Loucy (cell line): ENCODE measurements around the gene BANK1.

Experiments
- H2AFZ ChIP-seq: fragments of 200-600 bp; sonication (generic); 2 replicates; pipeline ENCODE4 v1.6.0; 2016; ENCODE audit warnings: antibody characterized with exemption, mild to moderate bottlenecking, low read length, moderate library complexity
- H3F3A ChIP-seq: fragments of 200-600 bp; 2 replicates; pipeline ENCODE4 v1.6.0; 2016; ENCODE audit warnings: antibody characterized with exemption, low read depth, mild to moderate bottlenecking
- H3K27me3 ChIP-seq: fragments of 200-600 bp; sonication (generic); 2 replicates; pipeline ENCODE4 v1.6.1; 2014; ENCODE audit warnings: low read length, mild to moderate bottlenecking; ENCODE audit not compliant: insufficient read depth, poor library complexity, severe bottlenecking
- H3K36me3 ChIP-seq: fragments of 200-600 bp; sonication (generic); 2 replicates; pipeline ENCODE4 v1.6.1; 2016; ENCODE audit warnings: low read length; ENCODE audit not compliant: insufficient read depth
- H3K4me1 ChIP-seq: fragments of 200-600 bp; sonication (generic); 2 replicates; pipeline ENCODE4 v1.5.1; 2014; ENCODE audit warnings: low read length, mild to moderate bottlenecking; ENCODE audit not compliant: insufficient read depth, poor library complexity, severe bottlenecking
- H3K4me2 ChIP-seq: fragments of 200-600 bp; sonication (generic); 2 replicates; pipeline ENCODE4 v1.6.0; 2014; ENCODE audit warnings: antibody characterized with exemption, low read length, low read depth, mild to moderate bottlenecking; ENCODE audit not compliant: poor library complexity, severe bottlenecking
- H3K4me3 ChIP-seq: fragments of 200-600 bp; sonication (generic); 2 replicates; pipeline ENCODE4 v1.5.1; 2014; ENCODE audit warnings: low read length, mild to moderate bottlenecking, mixed read lengths; ENCODE audit not compliant: poor library complexity, severe bottlenecking
- H3K79me2 ChIP-seq: fragments of 200-600 bp; sonication (generic); 2 replicates; pipeline ENCODE4 v1.6.1; 2014; ENCODE audit warnings: low read length; ENCODE audit not compliant: insufficient read depth
- H3K9ac ChIP-seq: fragments of 200-600 bp; sonication (generic); 2 replicates; pipeline ENCODE4 v1.6.0; 2014; ENCODE audit warnings: mild to moderate bottlenecking, low read depth, low read length, moderate library complexity; ENCODE audit not compliant: poor library complexity, severe bottlenecking
- H3K9me2 ChIP-seq: fragments of 200-600 bp; sonication (generic); replicated peaks from 2 replicates; pipeline ENCODE4 v1.6.1; 2016; ENCODE audit warnings: low read depth, low read length, mixed read lengths
- H3K9me3 ChIP-seq: fragments of 200-600 bp; sonication (generic); 2 replicates; pipeline ENCODE4 v1.6.1; 2014; ENCODE audit warnings: mild to moderate bottlenecking, antibody characterized with exemption, low read length, low read depth; ENCODE audit not compliant: insufficient read depth
- H4K20me1 ChIP-seq: fragments of 200-600 bp; sonication (generic); 2 replicates; pipeline ENCODE4 v1.6.0; 2014; ENCODE audit warnings: antibody characterized with exemption, low read length, mild to moderate bottlenecking; ENCODE audit not compliant: insufficient read depth, poor library complexity, severe bottlenecking
- EZH2phosphoT487 ChIP-seq: fragments of 200-600 bp; IDR thresholded peaks from 2 replicates; pipeline ENCODE4 v1.6.1; 2018; ENCODE audit warnings: antibody characterized with exemption, mild to moderate bottlenecking, moderate library complexity, borderline replicate concordance
- TF ChIP-seq, protein P1 (sequence below): fragments of 200-600 bp; sonication (generic); conservative IDR thresholded peaks from 2 replicates; pipeline ENCODE4 v1.5.1; 2014; ENCODE audit warnings: mild to moderate bottlenecking, antibody characterized with exemption, low read length

BANK1 gene

DNA sequence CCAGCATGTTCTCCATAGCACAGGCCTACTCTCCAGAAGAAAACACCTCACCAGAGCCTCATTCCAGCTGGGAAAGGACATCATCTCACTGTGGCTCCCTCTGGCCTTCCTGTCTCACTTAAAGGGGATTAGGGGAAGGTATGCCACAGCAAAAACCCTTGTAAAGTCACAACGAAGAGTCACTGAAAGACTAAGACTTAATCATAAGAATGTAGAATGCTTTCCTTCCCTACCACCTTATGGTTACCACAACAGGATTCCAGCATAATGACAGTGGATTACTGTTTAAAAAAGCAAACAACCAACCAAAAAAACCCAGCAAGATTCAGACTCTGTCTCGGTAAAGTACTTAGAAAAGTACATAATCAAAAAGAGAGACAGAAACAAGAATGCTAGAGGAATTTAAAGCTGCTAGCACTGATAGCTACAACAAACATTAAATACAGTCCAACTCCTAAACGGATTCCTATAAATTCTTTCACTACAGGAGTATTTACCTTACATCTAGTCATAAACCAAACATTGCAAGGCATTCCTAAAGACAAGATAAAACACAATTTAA is 75.1 kb downstream of the BANK1 start:
- no peak overlapping the region for H3K4me3 ChIP-seq
- no peaks in the 10 kb centered on the region for H3F3A ChIP-seq
- TF ChIP-seq EZH2phosphoT487, result no peak
- TF ChIP-seq, protein P1, sequence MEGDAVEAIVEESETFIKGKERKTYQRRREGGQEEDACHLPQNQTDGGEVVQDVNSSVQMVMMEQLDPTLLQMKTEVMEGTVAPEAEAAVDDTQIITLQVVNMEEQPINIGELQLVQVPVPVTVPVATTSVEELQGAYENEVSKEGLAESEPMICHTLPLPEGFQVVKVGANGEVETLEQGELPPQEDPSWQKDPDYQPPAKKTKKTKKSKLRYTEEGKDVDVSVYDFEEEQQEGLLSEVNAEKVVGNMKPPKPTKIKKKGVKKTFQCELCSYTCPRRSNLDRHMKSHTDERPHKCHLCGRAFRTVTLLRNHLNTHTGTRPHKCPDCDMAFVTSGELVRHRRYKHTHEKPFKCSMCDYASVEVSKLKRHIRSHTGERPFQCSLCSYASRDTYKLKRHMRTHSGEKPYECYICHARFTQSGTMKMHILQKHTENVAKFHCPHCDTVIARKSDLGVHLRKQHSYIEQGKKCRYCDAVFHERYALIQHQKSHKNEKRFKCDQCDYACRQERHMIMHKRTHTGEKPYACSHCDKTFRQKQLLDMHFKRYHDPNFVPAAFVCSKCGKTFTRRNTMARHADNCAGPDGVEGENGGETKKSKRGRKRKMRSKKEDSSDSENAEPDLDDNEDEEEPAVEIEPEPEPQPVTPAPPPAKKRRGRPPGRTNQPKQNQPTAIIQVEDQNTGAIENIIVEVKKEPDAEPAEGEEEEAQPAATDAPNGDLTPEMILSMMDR, result no peak
- H3K4me1 ChIP-seq, result peaks cover 11% of the 10 kb centered on the region
- H3K36me3 ChIP-seq, result no peaks in the 10 kb centered on the region
- H3K4me2 ChIP-seq, result no peak overlapping the region
- H4K20me1 ChIP-seq, result no peaks in the 10 kb centered on the region
- no peaks in the 10 kb centered on the region for H3K79me2 ChIP-seq
- no peaks in the 10 kb centered on the region for H3K9me2 ChIP-seq
- no peak overlapping the region for H2AFZ ChIP-seq
- H3K9ac ChIP-seq, result no peak overlapping the region
- no peaks in the 10 kb centered on the region for H3K27me3 ChIP-seq
- no peaks in the 10 kb centered on the region for H3K9me3 ChIP-seq

DNA sequence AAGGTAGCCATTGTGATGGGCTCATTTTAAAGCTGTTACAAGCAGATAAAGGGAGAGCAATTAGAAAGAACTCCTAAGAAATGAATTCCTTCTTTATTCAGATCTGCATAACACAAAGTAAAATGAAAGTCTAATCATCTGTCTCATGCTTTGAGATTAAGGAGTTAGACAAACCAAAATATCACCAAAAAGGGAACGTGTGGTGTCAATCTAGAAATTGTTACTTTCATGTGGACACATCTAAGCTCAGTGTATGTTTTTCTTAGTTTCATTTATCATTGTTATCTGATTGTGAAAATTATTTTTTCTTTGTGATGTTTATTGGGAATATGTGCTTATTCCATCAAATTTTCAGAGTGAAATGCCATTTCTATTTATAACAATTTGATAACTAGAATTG is 80.3 kb downstream of the BANK1 start:
- Histone ChIP-seq H3K79me2 (no peaks in the 10 kb centered on the region), H3K4me3 (no peak overlapping the region), H3K9me3 (no peaks in the 10 kb centered on the region), H3K4me1 (peaks cover 6% of the 10 kb centered on the region), H3K9me2 (no peaks in the 10 kb centered on the region), H2AFZ (peak overlapping the region; percentile 2), H3K27me3 (no peaks in the 10 kb centered on the region), H4K20me1 (no peaks in the 10 kb centered on the region), H3F3A (no peaks in the 10 kb centered on the region), H3K9ac (no peak overlapping the region), H3K4me2 (no peak overlapping the region), H3K36me3 (no peaks in the 10 kb centered on the region)
- no peak for TF ChIP-seq EZH2phosphoT487
- TF ChIP-seq, protein P1, result no peak

DNA sequence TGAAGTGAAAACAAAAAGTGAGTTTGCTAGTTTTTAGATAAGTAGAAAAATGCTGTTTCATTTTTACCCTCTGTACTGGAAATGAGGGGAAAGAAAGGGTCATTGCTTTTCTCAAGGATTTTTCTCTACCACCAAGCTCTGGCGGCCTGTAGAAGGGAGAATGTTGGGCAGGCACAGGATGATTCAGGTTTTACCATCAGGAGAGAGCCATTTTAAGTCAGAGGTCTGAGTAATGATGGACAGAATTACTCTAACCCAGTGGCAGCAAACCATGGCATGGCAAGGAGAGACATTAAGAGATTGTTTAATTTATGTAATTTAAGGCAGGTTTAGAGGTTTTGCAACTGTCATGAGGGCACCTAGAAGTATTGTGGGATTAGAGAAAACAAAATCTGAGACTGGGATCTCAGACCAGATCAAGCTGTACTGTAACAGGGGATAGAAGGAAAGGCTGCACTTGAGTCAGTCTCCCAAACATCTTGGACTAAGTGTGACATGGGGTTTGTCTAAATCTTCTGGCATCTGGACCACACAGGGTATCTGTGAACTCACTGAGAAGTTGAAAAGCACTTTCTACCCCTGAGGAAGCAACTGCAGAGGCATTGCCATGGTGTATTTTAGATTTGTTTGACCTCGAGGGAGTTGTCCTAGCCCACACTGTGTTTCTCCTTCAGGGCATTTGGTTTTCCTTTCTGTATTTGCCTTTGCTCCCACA is 81.6 kb downstream of the BANK1 start:
- H3K4me3 ChIP-seq, result no peak overlapping the region
- H3K79me2 ChIP-seq, result no peaks in the 10 kb centered on the region
- no peaks in the 10 kb centered on the region for H3K36me3 ChIP-seq
- H3K9me3 ChIP-seq, result no peaks in the 10 kb centered on the region
- peaks cover 6% of the 10 kb centered on the region for H3K4me1 ChIP-seq
- peak overlapping the region; percentile 24; the same call in 1 of the 2 replicates for H2AFZ ChIP-seq
- H4K20me1 ChIP-seq, result no peaks in the 10 kb centered on the region
- H3F3A ChIP-seq, result no peaks in the 10 kb centered on the region
- no peak overlapping the region for H3K4me2 ChIP-seq
- no peaks in the 10 kb centered on the region for H3K27me3 ChIP-seq
- H3K9ac ChIP-seq, result no peak overlapping the region
- TF ChIP-seq, protein P1, result no peak
- no peak for TF ChIP-seq EZH2phosphoT487
- no peaks in the 10 kb centered on the region for H3K9me2 ChIP-seq
